Left ventricle myocardium inferior (tissue), 1 donor: ENCODE data around the gene KLF7. TPM values are rescaled to one million over a fixed set of nuclear protein-coding genes. Genes with fewer than 3 reads are reported as not detected.
A peak's percentile ranks its signal among the peaks of the same experiment; 100 is the strongest.

Experiments used
- DNase-seq: peaks from one replicate; pipeline ENCODE4 v3.0.0-alpha.2; 2020
- H3K27ac ChIP-seq: fragments of 200-600 bp; replicated peaks from 2 replicates; pipeline ENCODE4 v1.8.0; 2021
- H3K27me3 ChIP-seq: fragments of 200-600 bp; 2 replicates; pipeline ENCODE4 v1.8.0; 2021; ENCODE audit warnings: low read depth
- H3K36me3 ChIP-seq: fragments of 200-600 bp; 2 replicates; pipeline ENCODE4 v1.8.0; 2021
- H3K4me1 ChIP-seq: fragments of 200-600 bp; 2 replicates; pipeline ENCODE4 v1.8.0; 2021
- H3K4me3 ChIP-seq: fragments of 200-600 bp; 2 replicates; pipeline ENCODE4 v1.8.0; 2021; ENCODE audit warnings: mild to moderate bottlenecking, moderate library complexity
- H3K9me3 ChIP-seq: fragments of 200-600 bp; replicated peaks from 2 replicates; pipeline ENCODE4 v1.8.0; 2021
- CTCF ChIP-seq: fragments of 200-600 bp; IDR thresholded peaks from 2 replicates; pipeline ENCODE4 v1.8.0; 2021; ENCODE audit warnings: antibody characterized with exemption, mild to moderate bottlenecking, borderline replicate concordance
- intact Hi-C: fragments of 100-400 bp; cut with micrococcal nuclease; formaldehyde crosslinking; loops from one replicate; pipeline ENCODE4 v1.11.0; 2022
- total RNA-seq: library from RNA; stranded (reverse); fragmentation: NEBNext Ultra II Directional; extraction: Animal tissue kit (Norgen Biotek cat#: 25700); gene quantifications from one replicate; pipeline ENCODE4 v1.2.1, GENCODE V29; 2021
- donor health status: DM: no; HTN: yes; CAD: no; lungs with severe emphysema.

KLF7 gene
- total RNA-seq, 1 donor from 2014 or later: 24.2 TPM

- H3K36me3 ChIP-seq: no peaks in the 10 kb centered on the region
- no peak for DNase-seq
- H3K27ac ChIP-seq: no peak overlapping the region
- TF ChIP-seq CTCF: no peak
- H3K27me3 ChIP-seq: no peaks in the 10 kb centered on the region
- peaks cover 6% of the 10 kb centered on the region for H3K4me1 ChIP-seq
- intact Hi-C loops: no loop called here
- H3K9me3 ChIP-seq: no peaks in the 10 kb centered on the region
- no peak overlapping the region for H3K4me3 ChIP-seq
Measured at GRCh38 chr2:207045531-207045930, 120.2 kb downstream of the KLF7 start.

- Histone ChIP-seq H3K27ac (no peak overlapping the region), H3K4me3 (no peak overlapping the region), H3K27me3 (no peaks in the 10 kb centered on the region), H3K36me3 (no peaks in the 10 kb centered on the region), H3K9me3 (no peaks in the 10 kb centered on the region), H3K4me1 (peaks cover 6% of the 10 kb centered on the region)
- intact Hi-C loops: no loop called here
- DNase-seq: no peak
- no peak for TF ChIP-seq CTCF
Measured at GRCh38 chr2:207044379-207045362, 121.1 kb downstream of the KLF7 start.

DNA sequence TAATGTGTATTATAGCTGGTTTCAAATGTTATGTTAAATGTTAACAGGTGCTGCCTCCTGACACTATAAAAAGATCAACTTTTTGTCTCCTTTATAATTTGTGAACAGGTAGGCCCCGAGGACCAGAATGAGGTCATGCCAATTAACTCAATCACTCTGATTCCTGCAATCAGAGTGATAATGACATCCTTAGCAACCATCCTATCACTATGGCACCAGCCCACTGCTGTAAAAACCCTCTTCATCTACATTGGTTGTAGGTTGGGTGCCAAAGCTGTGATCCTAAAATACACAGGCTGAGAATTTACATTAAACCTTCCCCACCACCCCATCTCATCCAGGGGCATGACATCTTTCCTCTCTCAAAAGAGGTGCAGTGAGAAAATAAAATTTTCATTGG, 122.9 kb downstream of the KLF7 start:
- Histone ChIP-seq H3K4me3 (no peak overlapping the region), H3K36me3 (no peaks in the 10 kb centered on the region), H3K27me3 (no peaks in the 10 kb centered on the region), H3K27ac (no peak overlapping the region), H3K9me3 (no peaks in the 10 kb centered on the region), H3K4me1 (peaks cover 11% of the 10 kb centered on the region)
- intact Hi-C loops: no loop called here
- no peak for DNase-seq
- TF ChIP-seq CTCF: no peak

DNA sequence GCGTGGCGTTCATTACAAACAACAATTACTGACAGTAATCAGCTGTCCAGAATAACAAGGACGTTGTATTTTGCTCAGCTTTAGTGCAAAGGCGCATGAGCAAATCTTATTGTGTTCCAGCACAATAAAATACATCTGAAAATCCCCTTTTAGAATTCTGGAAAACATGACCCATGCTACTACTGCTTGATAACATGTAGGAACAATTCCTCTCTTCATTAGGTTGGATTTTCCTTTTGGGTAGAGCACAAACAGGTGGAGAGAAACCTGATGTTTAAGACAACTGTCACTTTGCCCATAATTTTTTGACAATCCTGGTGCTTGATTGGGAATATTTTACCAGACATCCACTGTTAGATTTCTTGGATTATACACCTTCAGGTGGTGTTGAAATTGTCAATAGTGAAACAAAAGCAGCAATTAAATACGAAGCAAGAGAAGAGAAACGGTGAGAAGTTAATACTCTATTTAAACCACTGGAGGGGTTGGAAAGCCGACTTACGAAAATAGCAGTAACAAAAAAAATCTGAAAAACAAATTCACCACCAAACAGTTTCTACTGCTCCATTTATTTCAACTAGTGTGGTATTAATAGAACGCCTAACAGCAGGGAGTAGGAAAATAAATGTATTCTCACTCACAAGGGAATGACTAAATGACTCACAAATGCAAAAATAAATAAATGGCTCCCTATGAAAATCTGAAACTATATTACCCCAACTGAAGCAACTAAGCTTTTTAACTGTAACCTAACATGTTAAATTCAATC, 123.8 kb downstream of the KLF7 start:
- H3K36me3 ChIP-seq: no peaks in the 10 kb centered on the region
- no peak for TF ChIP-seq CTCF
- H3K27me3 ChIP-seq: no peaks in the 10 kb centered on the region
- peaks cover 13% of the 10 kb centered on the region for H3K4me1 ChIP-seq
- DNase-seq: no peak
- no peak overlapping the region for H3K27ac ChIP-seq
- no peaks in the 10 kb centered on the region for H3K9me3 ChIP-seq
- H3K4me3 ChIP-seq: peak overlapping the region; percentile 42
- intact Hi-C loops: no loop called here

- Histone ChIP-seq H3K4me3 (peak overlapping the region; percentile 42), H3K27me3 (no peaks in the 10 kb centered on the region), H3K9me3 (no peaks in the 10 kb centered on the region), H3K36me3 (no peaks in the 10 kb centered on the region), H3K27ac (no peak overlapping the region), H3K4me1 (peaks cover 7% of the 10 kb centered on the region)
- intact Hi-C loops: no loop called here
- TF ChIP-seq CTCF: no peak
- DNase-seq: no peak
Measured at GRCh38 chr2:207041279-207041678, 124.5 kb downstream of the KLF7 start.
